Measurements from ENCODE around the gene APBB1.
A peak's percentile ranks its signal among the peaks of the same experiment; 100 is the strongest.
"Not testable (repeated sequence)": the region's sequence is repeated elsewhere in the genome, so short reads cannot be mapped to it uniquely, and the experiment has no call there.

Gene APBB1

GRCh38 chr11:6417907-6418556 is 862 bp downstream of the APBB1 start:
- no peak for DNase-seq (ENCODE audit: low read depth in 2 of 2, low spot score in 1 of 2)

GRCh38 chr11:6415797-6416196 is 3.1 kb downstream of the APBB1 start:
- no peak for DNase-seq (ENCODE audit: low read depth in 2 of 2, low spot score in 1 of 2)

GRCh38 chr11:6414874-6415328 is 4.0 kb downstream of the APBB1 start:
- no peak for DNase-seq (ENCODE audit: low read depth in 2 of 2, low spot score in 1 of 2)

DNA sequence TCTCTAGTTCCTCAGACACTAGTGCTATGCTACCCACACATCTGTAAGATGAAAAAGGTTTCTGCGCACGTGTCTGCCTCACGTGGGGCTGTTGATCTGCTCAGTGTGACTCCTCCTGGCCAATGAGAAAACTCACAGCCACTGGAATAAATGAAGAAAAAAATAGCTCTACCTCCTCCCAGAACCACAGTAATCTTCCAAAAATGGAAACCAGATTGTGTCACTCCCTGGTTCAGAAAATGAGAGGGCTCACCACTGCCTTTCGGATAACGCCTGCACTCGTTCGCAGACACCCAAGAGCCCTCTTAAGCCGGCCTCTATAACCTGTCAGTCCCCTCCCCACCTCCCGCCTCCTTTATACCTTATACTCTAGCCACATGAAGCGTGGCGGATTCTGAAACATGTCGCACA is 5.1 kb downstream of the APBB1 start:
- DNase-seq (ENCODE audit: low read depth in 2 of 2, low spot score in 1 of 2), result peak in 1 of 2 donors; percentile 47

- no peak for DNase-seq (ENCODE audit: low read depth in 2 of 2, low spot score in 1 of 2)
Measured at GRCh38 chr11:6411594-6412031, 7.3 kb downstream of the APBB1 start.

DNA sequence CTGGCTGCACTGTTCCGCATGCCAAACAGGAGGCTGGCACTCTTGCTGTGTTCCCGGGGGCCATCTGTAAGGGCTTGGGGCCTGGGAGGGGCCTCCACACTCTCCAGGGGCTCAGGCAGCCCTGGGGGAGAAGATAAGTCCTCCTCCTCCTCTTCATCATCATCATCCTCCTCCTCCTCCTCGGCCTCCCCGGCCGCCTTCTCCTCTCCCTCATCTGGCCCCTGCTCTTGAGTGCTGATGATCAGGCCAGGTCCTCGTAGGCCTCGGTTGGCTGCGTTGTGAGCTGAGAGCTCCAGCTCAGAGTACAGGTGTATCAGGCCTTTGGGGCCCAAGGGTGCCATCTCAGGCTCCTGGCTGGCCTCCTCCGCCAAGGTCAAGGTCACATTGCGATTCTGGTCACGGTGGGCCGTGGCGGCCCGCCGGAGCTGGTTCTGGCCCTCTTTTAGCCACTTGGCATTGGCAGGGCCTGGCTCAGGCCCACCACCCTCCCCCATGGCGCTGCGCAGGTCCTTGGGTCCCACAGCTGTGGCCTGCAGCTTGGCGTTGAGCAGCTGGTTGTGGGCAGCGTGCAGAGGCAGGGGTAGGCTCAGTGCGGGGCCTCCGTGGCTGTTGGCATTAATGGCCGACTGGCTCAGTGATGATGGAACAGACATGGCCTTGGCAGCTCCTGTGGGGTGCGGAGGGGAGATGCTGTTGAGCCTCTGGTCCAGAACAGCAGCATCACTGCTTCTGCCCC is 8.0 kb downstream of the APBB1 start:
- no peak for DNase-seq (ENCODE audit: low read depth in 2 of 2, low spot score in 1 of 2)

DNA sequence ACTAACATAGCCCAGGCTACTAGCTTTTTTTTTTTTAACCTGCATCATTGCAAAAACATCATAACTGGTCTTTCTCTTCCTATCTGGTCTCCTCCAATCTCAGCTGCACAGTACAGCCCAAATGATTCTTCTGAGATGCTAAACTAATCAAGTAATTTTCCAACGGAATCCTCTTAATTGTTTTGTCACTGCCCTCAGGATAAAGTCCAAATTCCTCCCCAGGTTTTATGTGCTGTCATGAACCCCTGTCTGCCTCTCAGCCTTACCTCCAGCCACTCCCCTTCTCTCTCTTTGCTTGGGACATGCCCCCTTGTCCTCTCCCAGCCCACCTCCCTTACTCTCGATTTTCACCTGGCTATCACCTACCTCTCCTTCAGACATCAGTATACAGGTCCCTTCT is 12.5 kb downstream of the APBB1 start:
- DNase-seq (ENCODE audit: low read depth in 2 of 2, low spot score in 1 of 2), result no peak

DNA sequence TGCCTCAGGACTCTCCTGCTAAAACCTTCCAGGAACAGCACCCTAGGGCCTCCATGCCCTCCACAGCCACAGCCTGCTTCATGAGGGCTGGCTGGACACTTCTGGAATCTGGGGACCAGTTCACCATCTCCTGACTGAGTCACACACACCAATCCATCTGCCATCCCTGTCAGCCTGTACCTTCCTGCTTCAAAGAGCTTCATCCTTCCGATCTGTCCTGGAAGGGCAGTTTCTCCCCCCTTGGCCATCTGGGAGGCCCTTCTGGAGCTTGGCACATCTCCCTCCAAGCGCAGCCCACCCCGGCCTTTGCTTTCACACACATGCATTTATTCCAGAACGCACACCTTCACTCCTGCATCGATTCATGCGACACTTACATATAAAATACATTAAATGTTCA is 13.0 kb downstream of the APBB1 start:
- DNase-seq (ENCODE audit: low read depth in 2 of 2, low spot score in 1 of 2), result no peak

GRCh38 chr11:6405052-6405667 is 13.7 kb downstream of the APBB1 start:
- DNase-seq (ENCODE audit: low read depth in 2 of 2, low spot score in 1 of 2), result no peak

DNA sequence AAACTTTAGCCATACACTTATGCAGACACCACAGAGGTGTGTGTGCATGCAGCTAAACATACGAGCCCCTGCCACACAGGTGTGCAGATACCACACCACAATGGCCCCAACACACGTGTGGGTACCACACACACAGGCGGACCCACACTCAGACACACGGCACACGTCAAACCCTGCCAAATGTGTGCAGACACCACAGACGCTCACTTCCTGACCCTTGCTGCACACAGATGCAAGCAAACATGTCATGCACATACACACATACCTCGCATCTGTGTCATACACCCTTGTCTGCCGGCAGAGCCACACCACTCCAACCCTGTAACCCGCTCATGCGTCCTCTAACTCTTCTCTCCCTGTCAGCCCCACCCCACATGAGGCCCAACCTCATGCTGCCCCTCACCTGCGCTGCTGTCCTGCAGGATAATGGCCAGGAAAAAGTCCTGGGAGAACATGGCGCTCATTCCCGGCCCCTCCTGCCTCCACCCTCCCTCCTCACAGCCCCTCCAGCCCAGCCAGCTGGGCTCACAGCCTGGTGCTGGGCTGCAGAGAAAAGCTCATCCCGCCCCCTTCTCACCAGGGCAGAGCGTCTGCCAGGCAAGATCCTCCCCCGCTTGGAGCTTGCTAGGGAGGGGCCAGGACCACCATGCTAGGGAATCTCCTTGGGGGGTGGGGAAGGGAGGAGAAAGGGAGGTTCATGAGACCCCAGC is 14.4 kb downstream of the APBB1 start:
- no peak for DNase-seq (ENCODE audit: low read depth in 2 of 2, low spot score in 1 of 2)

DNA sequence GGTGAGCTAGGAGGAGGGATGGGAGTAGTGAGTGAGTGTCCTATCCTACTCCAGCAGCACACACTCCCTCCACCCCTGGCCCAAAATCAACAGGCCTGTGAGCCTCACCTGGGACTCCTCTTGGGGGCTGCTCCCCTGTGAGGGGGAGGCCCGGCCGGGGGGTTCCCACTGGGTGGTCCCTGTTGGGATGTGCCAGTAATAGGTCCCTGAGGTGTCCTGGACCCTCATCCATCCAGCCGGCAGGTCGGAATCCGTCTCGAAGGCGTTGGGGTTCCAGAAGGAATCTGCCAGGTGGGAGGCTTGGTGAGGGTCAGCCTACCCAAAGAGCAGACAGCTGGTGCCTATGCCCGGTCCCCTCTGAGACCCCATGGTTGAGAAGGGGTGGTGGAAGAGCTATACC is 15.4 kb downstream of the APBB1 start:
- DNase-seq (ENCODE audit: low read depth in 2 of 2, low spot score in 1 of 2), result no peak

DNA sequence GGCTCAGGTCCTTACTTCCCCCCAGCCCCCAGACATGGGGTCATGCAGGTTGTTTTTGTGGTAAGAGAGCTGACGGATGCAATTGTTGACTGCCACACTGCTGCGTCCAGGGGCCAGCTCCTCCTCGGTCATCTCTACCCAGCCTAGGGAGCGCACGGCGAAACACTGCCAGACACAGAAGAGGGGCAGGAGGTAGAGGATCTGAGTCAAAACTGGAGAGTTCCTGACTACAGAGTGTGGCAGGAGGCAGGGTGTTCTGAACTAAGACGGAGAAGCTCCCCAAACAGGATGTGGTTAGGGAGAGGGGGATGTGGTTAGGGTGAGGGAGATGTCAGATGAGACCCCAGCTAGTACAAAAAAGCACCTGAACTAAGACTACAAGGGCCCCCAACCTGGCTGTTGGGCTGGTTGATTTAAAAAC is 16.3 kb downstream of the APBB1 start:
- DNase-seq (ENCODE audit: low read depth in 2 of 2, low spot score in 1 of 2), result peak; percentile 23 to 47

GRCh38 chr11:6402061-6402470 is 16.8 kb downstream of the APBB1 start:
- no peak for DNase-seq (ENCODE audit: low read depth in 2 of 2, low spot score in 1 of 2)

GRCh38 chr11:6401464-6401863 is 17.4 kb downstream of the APBB1 start:
- DNase-seq (ENCODE audit: low read depth in 2 of 2, low spot score in 1 of 2), result no peak

GRCh38 chr11:6400431-6401345 is 18.2 kb downstream of the APBB1 start:
- DNase-seq (ENCODE audit: low read depth in 2 of 2, low spot score in 1 of 2), result no peak

DNA sequence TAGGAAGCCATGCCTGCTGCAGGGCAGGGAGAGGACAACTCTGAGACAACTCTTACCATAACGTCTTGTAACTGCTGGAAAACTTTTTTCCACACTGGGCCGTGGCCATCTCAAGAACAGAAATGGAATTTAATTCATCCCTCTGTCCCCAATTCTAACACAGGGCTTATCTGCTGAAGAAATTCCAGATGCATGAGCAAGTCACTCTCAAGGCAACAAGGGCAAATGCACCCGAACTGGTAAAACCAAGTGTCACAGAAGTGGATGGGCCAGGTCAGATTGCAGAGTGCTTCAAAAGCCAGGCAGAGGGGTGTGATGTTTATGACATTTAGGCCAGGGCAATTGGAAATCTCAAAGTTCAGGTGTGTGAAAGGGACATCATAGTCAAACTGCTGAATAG is 21.3 kb downstream of the APBB1 start:
- DNase-seq (ENCODE audit: low read depth in 2 of 2, low spot score in 1 of 2), result no peak

- DNase-seq (ENCODE audit: low read depth in 2 of 2, low spot score in 1 of 2), result no peak
Measured at GRCh38 chr11:6397156-6397555, 21.7 kb downstream of the APBB1 start.

DNA sequence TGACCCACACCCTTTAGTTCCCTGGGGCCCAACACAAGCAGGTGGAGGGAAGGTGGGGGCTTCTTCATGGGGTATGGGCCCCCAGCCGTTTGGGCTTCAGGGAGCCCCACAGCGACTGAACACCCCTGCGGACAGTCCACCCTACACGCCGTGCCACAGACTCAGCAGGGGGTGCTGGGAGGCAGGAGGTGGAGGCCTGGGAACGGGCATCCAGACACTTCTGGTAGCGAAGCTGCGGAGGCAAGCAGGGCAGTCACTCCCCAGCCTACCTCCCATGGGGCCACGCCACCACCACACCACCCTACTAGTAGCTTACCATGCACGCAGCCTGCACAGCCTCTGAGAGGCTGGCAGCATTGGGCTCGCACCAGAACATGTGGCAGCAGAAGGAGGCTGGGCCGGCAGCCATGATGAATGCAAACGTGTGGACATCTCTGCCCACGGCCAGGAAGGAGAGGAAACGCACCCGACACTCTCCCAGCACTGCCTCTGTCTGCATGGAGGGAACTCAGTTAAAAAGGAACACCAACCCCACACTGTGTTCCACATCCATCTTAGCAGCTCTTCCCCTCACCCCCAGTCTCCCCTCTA is 23.3 kb downstream of the APBB1 start:
- no peak for DNase-seq (ENCODE audit: low read depth in 2 of 2, low spot score in 1 of 2)

GRCh38 chr11:6393989-6394670 is 24.8 kb downstream of the APBB1 start:
- DNase-seq (ENCODE audit: low read depth in 2 of 2, low spot score in 1 of 2), result no peak

DNA sequence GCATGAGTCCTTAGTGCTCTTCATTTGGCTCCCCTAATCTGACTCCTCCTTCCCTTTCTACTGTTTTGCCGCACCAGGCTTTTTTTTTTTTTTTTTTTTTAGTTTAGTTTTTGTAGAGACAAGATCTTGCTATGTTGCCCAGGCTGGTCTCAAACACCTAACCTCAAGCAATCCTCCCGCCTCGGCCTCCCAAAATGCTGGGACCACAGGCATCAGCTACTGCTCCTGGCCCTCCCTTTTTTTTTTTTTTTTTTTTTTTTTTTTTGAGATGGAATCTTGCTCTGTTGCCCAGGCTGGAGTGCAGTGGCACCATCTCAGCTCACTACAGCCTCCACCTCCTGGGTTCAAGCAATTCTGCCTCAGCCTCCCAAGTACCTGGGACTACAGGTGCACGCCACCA is 26.6 kb downstream of the APBB1 start:
- not testable (repeated sequence) for DNase-seq (ENCODE audit: low read depth in 2 of 2, low spot score in 1 of 2)
